HG03060 (cell line): ENCODE results near the gene EVA1B.

ENCODE experiments used
- ATAC-seq: cut with Tn5 transposase; IDR thresholded peaks from one replicate; pipeline ENCODE4 v1.9.1; 2021; ENCODE audit warnings: low read depth, moderate number of reproducible peaks; ENCODE audit not compliant: unreplicated experiment

The EVA1B gene

GRCh38 chr1:36321119-36321951, 2.1 kb downstream of the EVA1B start:
- ATAC-seq, result no peak

- ATAC-seq, result no peak
These were observed 2.7 kb downstream of the EVA1B start for GRCh38 chr1:36320767-36321118.

- no peak for ATAC-seq
These were observed 3.1 kb downstream of the EVA1B start for GRCh38 chr1:36320291-36320761.

- ATAC-seq, result no peak
These were observed 14.0 kb downstream of the EVA1B start for GRCh38 chr1:36309397-36309796.

GRCh38 chr1:36307601-36308330, 15.7 kb downstream of the EVA1B start:
- no peak for ATAC-seq

GRCh38 chr1:36306902-36307456, 16.5 kb downstream of the EVA1B start:
- ATAC-seq, result peak; percentile 82

GRCh38 chr1:36306210-36306901, 17.1 kb downstream of the EVA1B start, which contains the start of gene SH3D21:
SH3D21 (plus strand) TSS chr1:36306368; CDS start chr1:36306421, 53 bp downstream.
- ATAC-seq, result peak; percentile 20

GRCh38 chr1:36305915-36306209, 17.6 kb downstream of the EVA1B start:
- ATAC-seq, result no peak

- ATAC-seq, result no peak
These were observed 18.2 kb downstream of the EVA1B start for GRCh38 chr1:36304970-36305914.

GRCh38 chr1:36304521-36304920, 18.9 kb downstream of the EVA1B start:
- ATAC-seq, result no peak

- ATAC-seq, result no peak
These were observed 19.6 kb downstream of the EVA1B start for GRCh38 chr1:36303650-36304360.

GRCh38 chr1:36303244-36303643, 20.2 kb downstream of the EVA1B start:
- ATAC-seq, result no peak

GRCh38 chr1:36301220-36301619, 22.2 kb downstream of the EVA1B start:
- no peak for ATAC-seq

GRCh38 chr1:36300526-36300925, 22.9 kb downstream of the EVA1B start:
- ATAC-seq, result no peak

- ATAC-seq, result no peak
These were observed 24.8 kb downstream of the EVA1B start for GRCh38 chr1:36298640-36299039.

- ATAC-seq, result no peak
These were observed 26.4 kb downstream of the EVA1B start for GRCh38 chr1:36297062-36297461.

- no peak for ATAC-seq
These were observed 28.1 kb downstream of the EVA1B start for GRCh38 chr1:36295390-36295789.

- no peak for ATAC-seq
These were observed 35.9 kb downstream of the EVA1B start for GRCh38 chr1:36287595-36287994.

GRCh38 chr1:36286802-36287201, 36.6 kb downstream of the EVA1B start:
- ATAC-seq, result no peak
